GM19239 (cell line): ENCODE measurements around the gene ATP6V1B1.

Source experiments
- DNase-seq: peaks from one replicate; pipeline ENCODE4 v3.0.0; 2011; ENCODE audit warnings: low spot score; ENCODE audit not compliant: insufficient read length
- FAIRE-seq: peaks from 2 replicates; lab custom pipeline; 2011; peaks lifted over from hg19 to GRCh38; lab: Jason Lieb, UNC

ATP6V1B1 gene

GRCh38 chr2:70935468-70936164, at the start of gene ATP6V1B1:
Gene ATP6V1B1 (plus strand): TSS chr2:70935900. CDS start chr2:70935955, 55 bp downstream.
- FAIRE-seq (no peak), DNase-seq (no peak)

- DNase-seq, result no peak
- FAIRE-seq, result no peak
Measured at GRCh38 chr2:70886541-70886987, 49.1 kb upstream of the ATP6V1B1 start.

- FAIRE-seq, result no peak
- DNase-seq, result no peak
Measured at GRCh38 chr2:70887208-70887549, 48.5 kb upstream of the ATP6V1B1 start.

GRCh38 chr2:70887550-70888246, 48.0 kb upstream of the ATP6V1B1 start:
- FAIRE-seq (no peak), DNase-seq (no peak)

- FAIRE-seq (no peak), DNase-seq (no peak)
Measured at GRCh38 chr2:70888366-70888922, 47.3 kb upstream of the ATP6V1B1 start.

- FAIRE-seq (no peak), DNase-seq (no peak)
Measured at GRCh38 chr2:70888923-70889715, 46.6 kb upstream of the ATP6V1B1 start.

GRCh38 chr2:70889716-70890037, 46.0 kb upstream of the ATP6V1B1 start:
- FAIRE-seq, result no peak
- DNase-seq, result no peak

- no peak for DNase-seq
Measured at GRCh38 chr2:70890469-70891065, 45.1 kb upstream of the ATP6V1B1 start.

GRCh38 chr2:70891572-70892357, 43.9 kb upstream of the ATP6V1B1 start:
- FAIRE-seq, result no peak
- DNase-seq, result no peak

More at GRCh38 chr2:70890469-70891065, 45.1 kb upstream of the ATP6V1B1 start:
- no peak for FAIRE-seq

GRCh38 chr2:70892750-70893149, 43.0 kb upstream of the ATP6V1B1 start:
- FAIRE-seq, result no peak
- no peak for DNase-seq

- no peak for DNase-seq
- FAIRE-seq, result no peak
Measured at GRCh38 chr2:70893186-70893585, 42.5 kb upstream of the ATP6V1B1 start.

- FAIRE-seq, result no peak
- no peak for DNase-seq
Measured at GRCh38 chr2:70894765-70895164, 40.9 kb upstream of the ATP6V1B1 start.

GRCh38 chr2:70895249-70895648, 40.5 kb upstream of the ATP6V1B1 start:
- FAIRE-seq, result no peak
- DNase-seq, result no peak

GRCh38 chr2:70895998-70896764, 39.5 kb upstream of the ATP6V1B1 start:
- no peak for FAIRE-seq
- DNase-seq, result no peak

GRCh38 chr2:70896765-70897202, 38.9 kb upstream of the ATP6V1B1 start:
- DNase-seq, result no peak
- FAIRE-seq, result no peak

GRCh38 chr2:70897203-70897976, 38.3 kb upstream of the ATP6V1B1 start:
- FAIRE-seq (no peak), DNase-seq (no peak)

GRCh38 chr2:70897977-70898226, 37.8 kb upstream of the ATP6V1B1 start:
- FAIRE-seq, result no peak
- DNase-seq, result no peak
